ENCODE data around the gene CLDN6.
A peak's percentile ranks its signal among the peaks of the same experiment; 100 is the strongest.

Gene CLDN6

GRCh38 chr16:2983706-2984136 is 34.3 kb downstream of the CLDN6 start:
- DNase-seq: peak; percentile 91

GRCh38 chr16:2982402-2982801 is 35.6 kb downstream of the CLDN6 start:
- DNase-seq: no peak

- no peak for DNase-seq
Observed at GRCh38 chr16:2981899-2982250, 36.1 kb downstream of the CLDN6 start.

- DNase-seq: no peak
Observed at GRCh38 chr16:2981177-2981898, 36.6 kb downstream of the CLDN6 start.

- peak; percentile 94 for DNase-seq
Observed at GRCh38 chr16:2980227-2981176, 37.5 kb downstream of the CLDN6 start, which contains the start of gene PKMYT1. Gene PKMYT1, minus strand, starts transcription at chr16:2980446. Its CDS starts 789 bp downstream, at chr16:2979657.

GRCh38 chr16:2979669-2980226 is 38.2 kb downstream of the CLDN6 start:
- DNase-seq: peak; percentile 49

- no peak for DNase-seq
Observed at GRCh38 chr16:2977440-2977839, 40.5 kb downstream of the CLDN6 start.

- no peak for DNase-seq
Observed at GRCh38 chr16:2976673-2977072, 41.3 kb downstream of the CLDN6 start.

GRCh38 chr16:2976201-2976600 is 41.8 kb downstream of the CLDN6 start:
- no peak for DNase-seq

- DNase-seq: no peak
Observed at GRCh38 chr16:2975161-2975795, 42.7 kb downstream of the CLDN6 start.

- no peak for DNase-seq
Observed at GRCh38 chr16:2974319-2975056, 43.5 kb downstream of the CLDN6 start.

GRCh38 chr16:2973605-2974318 is 44.2 kb downstream of the CLDN6 start:
- no peak for DNase-seq

- no peak for DNase-seq
Observed at GRCh38 chr16:2973093-2973492, 44.9 kb downstream of the CLDN6 start.

GRCh38 chr16:2971985-2972784 is 45.8 kb downstream of the CLDN6 start:
- DNase-seq: no peak

- no peak for DNase-seq
Observed at GRCh38 chr16:2971134-2971984, 46.6 kb downstream of the CLDN6 start.

GRCh38 chr16:2970563-2970962 is 47.4 kb downstream of the CLDN6 start:
- DNase-seq: peak; percentile 36

- peak; percentile 86 for DNase-seq
Observed at GRCh38 chr16:2969545-2970521, 48.1 kb downstream of the CLDN6 start.

- peak; percentile 95 for DNase-seq
Observed at GRCh38 chr16:2968738-2969544, 49.0 kb downstream of the CLDN6 start, which contains the start of gene PAQR4. Gene PAQR4, plus strand, starts transcription at chr16:2969348. Its CDS starts 327 bp downstream, at chr16:2969675.

All from OCI-M1 (cell line).